B cell (primary cell): ENCODE results near the gene GSTA3. TPM values are rescaled to one million over a fixed set of nuclear protein-coding genes. Genes with fewer than 3 reads are reported as not detected.

Experiments used
- ATAC-seq: fragments of 200-7000 bp; cut with Tn5 transposase; one replicate; pipeline ENCODE4 v1.10.0; 2021; ENCODE audit warnings: low read depth, mild to moderate bottlenecking, moderate number of reproducible peaks, moderate library complexity
- CTCF ChIA-PET: fragments of 350-600 bp; sonication (Branson Sonifier 250); formaldehyde crosslinking; loops from one replicate; lab custom pipeline; 2021; ENCODE audit warnings: antibody characterized with exemption, inconsistent platforms; lab: Charles Lee
- POLR2A ChIA-PET: fragments of 350-600 bp; sonication (Branson Sonifier 250); formaldehyde crosslinking; loops from one replicate; lab custom pipeline; 2021; ENCODE audit warnings: antibody characterized with exemption; lab: Charles Lee
- DNase-seq: peaks from one replicate; pipeline ENCODE4 v3.0.0; 2013
- H2AFZ ChIP-seq: 2 replicates; pipeline ENCODE4 v1.6.1; 2012; ENCODE audit warnings: mild to moderate bottlenecking, low read depth, low read length; ENCODE audit not compliant: insufficient read depth, poor library complexity, severe bottlenecking
- H3K27ac ChIP-seq, 2 donors: 1 replicate in 1 of 2; 2 replicates in 1 of 2; pipeline ENCODE4 v1.5.1; 2012 to 2013; ENCODE audit warnings: low read length in 2 of 2, mild to moderate bottlenecking in 2 of 2, moderate library complexity in 1 of 2
- H3K27me3 ChIP-seq, 4 experiments: fragments of 200-600 bp in 1 of 4; sonication (generic) in 1 of 4; replicated peaks in 1 of 4; 1 replicate in 2 of 4; 2 replicates in 2 of 4; pipeline versions ENCODE4 v1.6.1 to v1.7.0; 2013 to 2016; ENCODE audit warnings: low read length in 3 of 4, mild to moderate bottlenecking in 2 of 4, mixed read lengths in 1 of 4, moderate library complexity in 1 of 4; ENCODE audit not compliant: insufficient read depth in 4 of 4, control insufficient read depth in 3 of 4; ENCODE audit errors: control extremely low read depth in 1 of 4
- H3K36me3 ChIP-seq, 2 experiments: replicated peaks in 1 of 2; 1 replicate in 1 of 2; 2 replicates in 1 of 2; pipeline versions ENCODE4 v1.6.1 to v1.7.1; 2013; ENCODE audit warnings: low read length in 1 of 2; ENCODE audit not compliant: insufficient read depth in 2 of 2, control insufficient read depth in 1 of 2; ENCODE audit errors: control extremely low read depth in 1 of 2, extremely low read depth in 1 of 2
- H3K4me1 ChIP-seq, 2 donors: fragments of 200-600 bp in 1 of 2; sonication (generic) in 1 of 2; 1 replicate in 1 of 2; 2 replicates in 1 of 2; pipeline versions ENCODE4 v1.5.1 to v1.6.1; 2013 to 2017; ENCODE audit warnings: low read length in 2 of 2; ENCODE audit not compliant: control insufficient read depth in 2 of 2, insufficient read depth in 2 of 2
- H3K4me2 ChIP-seq: replicated peaks from 2 replicates; pipeline ENCODE3; 2012; ENCODE audit warnings: mild to moderate bottlenecking, low read depth, low read length; ENCODE audit not compliant: poor library complexity, severe bottlenecking
- H3K4me3 ChIP-seq, 5 experiments: fragments of 200-600 bp in 1 of 5; sonication (generic) in 1 of 5; 1 replicate in 3 of 5; 2 replicates in 2 of 5; pipeline versions ENCODE4 v1.5.1 to v1.7.0; 2011 to 2016; ENCODE audit warnings: low read length in 4 of 5, mild to moderate bottlenecking in 4 of 5, low read depth in 2 of 5, control low read depth in 1 of 5, moderate library complexity in 1 of 5; ENCODE audit not compliant: insufficient read depth in 1 of 5; ENCODE audit errors: control extremely low read depth in 1 of 5, extremely low read depth in 1 of 5
- H3K79me2 ChIP-seq: fragments of 200-600 bp; sonication (generic); one replicate; pipeline ENCODE4 v1.6.0; 2016; ENCODE audit warnings: low read length; ENCODE audit not compliant: control insufficient read depth, insufficient read depth
- H3K9ac ChIP-seq: fragments of 200-600 bp; sonication (generic); 2 replicates; pipeline ENCODE4 v1.6.1; 2017; ENCODE audit warnings: mild to moderate bottlenecking, low read length, moderate library complexity
- H3K9me3 ChIP-seq, 3 donors: one replicate each; pipeline versions ENCODE4 v1.6.1 to v1.7.1; 2013; ENCODE audit warnings: low read length in 2 of 3; ENCODE audit not compliant: control insufficient read depth in 2 of 3, insufficient read depth in 1 of 3; ENCODE audit errors: control extremely low read depth in 1 of 3
- H4K20me1 ChIP-seq: 2 replicates; pipeline ENCODE4 v1.6.0; 2012; ENCODE audit warnings: mild to moderate bottlenecking, low read length; ENCODE audit not compliant: insufficient read depth, control insufficient read depth, poor library complexity, severe bottlenecking
- H3K27ac Mint-ChIP-seq: one replicate; pipeline ENCODE4 v1.8.0; 2021; ENCODE audit warnings: mixed read lengths
- H3K27me3 Mint-ChIP-seq: one replicate; pipeline ENCODE4 v1.8.0; 2021; ENCODE audit warnings: mixed read lengths
- H3K4me1 Mint-ChIP-seq: one replicate; pipeline ENCODE4 v1.8.0; 2021; ENCODE audit warnings: mixed read lengths
- H3K4me3 Mint-ChIP-seq: one replicate; pipeline ENCODE4 v1.8.0; 2021; ENCODE audit warnings: mixed read lengths
- H3K9me3 Mint-ChIP-seq: one replicate; pipeline ENCODE4 v1.8.0; 2022; ENCODE audit warnings: mixed read lengths; ENCODE audit not compliant: insufficient read depth
- CTCF ChIP-seq: fragments of 200-600 bp; IDR thresholded peaks from one replicate; pipeline ENCODE4 v1.8.0; 2022; ENCODE audit warnings: antibody characterized with exemption, mild to moderate bottlenecking
- EZH2 ChIP-seq: IDR thresholded peaks from 2 replicates; pipeline ENCODE4 v1.6.1; 2012; ENCODE audit warnings: borderline replicate concordance, low read depth, mild to moderate bottlenecking, moderate library complexity, low read length; ENCODE audit not compliant: insufficient read depth, poor library complexity, severe bottlenecking
- WGBS: methylation state at CpG from one replicate; pipeline ENCODE4 v1.1.5; 2013; ENCODE audit warnings: missing lambda C conversion rate; ENCODE audit not compliant: insufficient coverage; 5-methylcytosine and 5-hydroxymethylcytosine counted together
- intact Hi-C: fragments of 100-400 bp; cut with micrococcal nuclease; formaldehyde crosslinking; loops from one replicate; pipeline ENCODE4 v1.10.0; 2022
- polyA plus RNA-seq: library from polyadenylated mRNA; depleted of rRNA; stranded (reverse); fragments of >200 nt; gene quantifications from 2 replicates; pipeline ENCODE4 v1.2.3, GENCODE V29; 2012
- total RNA-seq, 2 donors: library from RNA; stranded (reverse); fragments of 120-200 nt in 1 of 2; gene quantifications; 1 replicate in 1 of 2; 2 replicates in 1 of 2; pipeline versions ENCODE4 v1.2.3 to v1.2.4, GENCODE V29; 2013 to 2022

Gene GSTA3
- total and polyA plus RNA-seq, 2 donors (not counting 1 experiment from before 2014, with no cell fraction given): not detected

- Mint-ChIP-seq H3K27me3 (peaks cover 11% of the 10 kb centered on the region), H3K9me3 (no peaks in the 10 kb centered on the region)
- POLR2A ChIA-PET: no interaction called here
These were observed 46.4 kb upstream of the GSTA3 start for GRCh38 chr6:52955871-52956270.

More at GRCh38 chr6:52955871-52956270, 46.4 kb upstream of the GSTA3 start:
- no peak for TF ChIP-seq CTCF
- no peak for TF ChIP-seq EZH2
- Histone ChIP-seq H4K20me1 (no peaks in the 10 kb centered on the region), H3K9ac (no peak overlapping the region), H2AFZ (no peak overlapping the region), H3K4me2 (no peak overlapping the region), H3K4me3 (no peak overlapping the region), H3K9me3 (no peaks in the 10 kb centered on the region), H3K27me3 (no peaks in the 10 kb centered on the region), H3K4me1 (no peaks in the 10 kb centered on the region), H3K36me3 (no peaks in the 10 kb centered on the region), H3K27ac (no peak overlapping the region), H3K79me2 (no peaks in the 10 kb centered on the region)
- Mint-ChIP-seq H3K27ac (no peak overlapping the region), H3K4me3 (no peak overlapping the region), H3K4me1 (peaks cover 2% of the 10 kb centered on the region)
- 100% methylated on average over 2 of the region's 7 CpGs for WGBS
- no peak for DNase-seq
- CTCF ChIA-PET: no interaction called here
- intact Hi-C loops: no loop called here
- ATAC-seq: no peak
